ENCODE data around the gene FAM72A.
"Not testable (repeated sequence)": the region's sequence is repeated elsewhere in the genome, so short reads cannot be mapped to it uniquely, and the experiment has no call there.

The FAM72A gene

GRCh38 chr1:206169794-206170193 is 32.8 kb downstream of the FAM72A start:
- not testable (repeated sequence) for DNase-seq (ENCODE audit: low read depth)

- DNase-seq (ENCODE audit: low read depth), result not testable (repeated sequence)
Observed at GRCh38 chr1:206167350-206168029, 35.1 kb downstream of the FAM72A start.

GRCh38 chr1:206145771-206146290 is 56.8 kb downstream of the FAM72A start:
- DNase-seq (ENCODE audit: low read depth), result no peak

- DNase-seq (ENCODE audit: low read depth), result no peak
Observed at GRCh38 chr1:206144605-206145004, 58.0 kb downstream of the FAM72A start.

GRCh38 chr1:206143537-206144172 is 59.0 kb downstream of the FAM72A start:
- DNase-seq (ENCODE audit: low read depth), result no peak

GRCh38 chr1:206142770-206143169 is 59.9 kb downstream of the FAM72A start:
- DNase-seq (ENCODE audit: low read depth), result no peak

- DNase-seq (ENCODE audit: low read depth), result no peak
Observed at GRCh38 chr1:206142011-206142410, 60.6 kb downstream of the FAM72A start.

GRCh38 chr1:206136241-206136640 is 66.4 kb downstream of the FAM72A start:
- DNase-seq (ENCODE audit: low read depth), result no peak
